Stomach (tissue), 4 donors: ENCODE results near the gene ARHGAP33.

ENCODE experiments used
- CTCF ChIP-seq, 7 experiments: fragments of 450-650 bp in 4 of 7; fragments of 200-600 bp in 3 of 7; sonication (generic) in 3 of 7; IDR thresholded peaks; one replicate each; pipeline ENCODE4 v1.5.1; 2016 to 2019; ENCODE audit warnings: antibody characterized with exemption in 7 of 7, control low read depth in 2 of 7, mild to moderate bottlenecking in 1 of 7
- POLR2A ChIP-seq, 4 donors: fragments of 450-650 bp; IDR thresholded peaks; one replicate each; pipeline ENCODE4 v1.6.1; 2016; ENCODE audit warnings: antibody characterized with exemption in 4 of 4, control low read depth in 2 of 4, mild to moderate bottlenecking in 1 of 4, moderate library complexity in 1 of 4
- POLR2AphosphoS5 ChIP-seq, 3 donors: sonication (generic); formaldehyde crosslinking; IDR thresholded peaks; one replicate each; pipeline ENCODE4 v1.6.1; 2016; ENCODE audit warnings: antibody characterized with exemption in 3 of 3

- TF ChIP-seq CTCF (IDR thresholded peaks at IDR 0.05) (no peak), POLR2A (IDR thresholded peaks at IDR 0.05) (no peak), POLR2AphosphoS5 (IDR thresholded peaks at IDR 0.05) (no peak)
These were observed 58.6 kb downstream of the ARHGAP33 start for GRCh38 chr19:35833972-35834371.
